Measurements from ENCODE around the gene ZNF622.

DNA sequence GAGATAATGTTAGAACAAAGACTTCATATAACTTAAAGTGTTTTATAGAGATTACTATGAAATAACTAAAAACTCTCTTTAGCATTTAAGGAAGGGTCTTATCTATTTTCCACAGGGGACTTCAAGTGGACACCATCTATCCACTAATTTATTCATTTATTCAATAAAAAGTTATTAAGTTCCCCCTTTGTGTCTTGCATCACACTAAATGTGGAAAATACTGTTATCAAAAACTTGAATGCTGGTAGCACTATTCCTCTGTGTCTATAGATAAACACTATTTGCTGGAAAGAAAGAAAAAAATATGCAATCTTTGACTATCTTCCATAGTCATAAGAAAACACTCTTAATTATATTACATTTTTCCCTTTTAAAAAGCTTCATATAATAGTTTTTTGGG is 20.1 kb upstream of the ZNF622 start:
- TF ChIP-seq GATA2 (IDR thresholded peaks at IDR 0.05; ENCODE audit: insufficient read depth, insufficient read length, low read depth, low read length): no peak
- TF ChIP-seq, protein P1, sequence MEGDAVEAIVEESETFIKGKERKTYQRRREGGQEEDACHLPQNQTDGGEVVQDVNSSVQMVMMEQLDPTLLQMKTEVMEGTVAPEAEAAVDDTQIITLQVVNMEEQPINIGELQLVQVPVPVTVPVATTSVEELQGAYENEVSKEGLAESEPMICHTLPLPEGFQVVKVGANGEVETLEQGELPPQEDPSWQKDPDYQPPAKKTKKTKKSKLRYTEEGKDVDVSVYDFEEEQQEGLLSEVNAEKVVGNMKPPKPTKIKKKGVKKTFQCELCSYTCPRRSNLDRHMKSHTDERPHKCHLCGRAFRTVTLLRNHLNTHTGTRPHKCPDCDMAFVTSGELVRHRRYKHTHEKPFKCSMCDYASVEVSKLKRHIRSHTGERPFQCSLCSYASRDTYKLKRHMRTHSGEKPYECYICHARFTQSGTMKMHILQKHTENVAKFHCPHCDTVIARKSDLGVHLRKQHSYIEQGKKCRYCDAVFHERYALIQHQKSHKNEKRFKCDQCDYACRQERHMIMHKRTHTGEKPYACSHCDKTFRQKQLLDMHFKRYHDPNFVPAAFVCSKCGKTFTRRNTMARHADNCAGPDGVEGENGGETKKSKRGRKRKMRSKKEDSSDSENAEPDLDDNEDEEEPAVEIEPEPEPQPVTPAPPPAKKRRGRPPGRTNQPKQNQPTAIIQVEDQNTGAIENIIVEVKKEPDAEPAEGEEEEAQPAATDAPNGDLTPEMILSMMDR (IDR thresholded peaks at IDR 0.05; ENCODE audit: extremely low read depth in 1 of 2, insufficient read depth in 1 of 2, low read depth in 1 of 2, low read length in 2 of 2): no peak
- TF ChIP-seq FOS (IDR thresholded peaks at IDR 0.05; ENCODE audit: borderline replicate concordance, insufficient read depth, low read length): no peak
- no peak for TF ChIP-seq POLR2A (IDR thresholded peaks at IDR 0.05; ENCODE audit: low read depth, low read length)
- TF ChIP-seq POLR2AphosphoS5 (IDR thresholded peaks at IDR 0.05; ENCODE audit: insufficient read depth, low read depth, low read length): no peak
